Measurements from ENCODE around the gene FAP.

DNA sequence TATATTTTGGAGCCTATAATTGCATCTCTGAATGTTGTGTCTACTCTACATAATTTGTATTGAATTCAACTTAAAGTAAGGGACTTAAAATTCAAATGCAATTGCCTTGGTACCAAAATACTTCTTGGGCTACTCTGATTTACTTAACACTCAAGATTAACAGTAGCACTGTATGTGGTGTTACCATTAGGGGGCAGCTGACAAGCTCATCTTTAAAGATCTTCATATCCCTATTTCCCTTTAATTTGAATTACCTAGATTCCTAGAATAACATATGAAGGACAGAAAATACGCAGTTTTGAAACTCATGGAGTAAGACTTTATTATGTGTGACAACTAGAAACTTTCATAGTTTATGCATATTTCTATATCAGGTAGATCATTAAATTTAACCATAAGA, 37.4 kb upstream of the FAP start:
- TF ChIP-seq EZH2 (IDR thresholded peaks at IDR 0.05; ENCODE audit: low read length, unreplicated experiment) (no peak), EZH2phosphoT487 (IDR thresholded peaks at IDR 0.05; ENCODE audit: borderline replicate concordance, low read length) (no peak)
- TF ChIP-seq, protein P1, sequence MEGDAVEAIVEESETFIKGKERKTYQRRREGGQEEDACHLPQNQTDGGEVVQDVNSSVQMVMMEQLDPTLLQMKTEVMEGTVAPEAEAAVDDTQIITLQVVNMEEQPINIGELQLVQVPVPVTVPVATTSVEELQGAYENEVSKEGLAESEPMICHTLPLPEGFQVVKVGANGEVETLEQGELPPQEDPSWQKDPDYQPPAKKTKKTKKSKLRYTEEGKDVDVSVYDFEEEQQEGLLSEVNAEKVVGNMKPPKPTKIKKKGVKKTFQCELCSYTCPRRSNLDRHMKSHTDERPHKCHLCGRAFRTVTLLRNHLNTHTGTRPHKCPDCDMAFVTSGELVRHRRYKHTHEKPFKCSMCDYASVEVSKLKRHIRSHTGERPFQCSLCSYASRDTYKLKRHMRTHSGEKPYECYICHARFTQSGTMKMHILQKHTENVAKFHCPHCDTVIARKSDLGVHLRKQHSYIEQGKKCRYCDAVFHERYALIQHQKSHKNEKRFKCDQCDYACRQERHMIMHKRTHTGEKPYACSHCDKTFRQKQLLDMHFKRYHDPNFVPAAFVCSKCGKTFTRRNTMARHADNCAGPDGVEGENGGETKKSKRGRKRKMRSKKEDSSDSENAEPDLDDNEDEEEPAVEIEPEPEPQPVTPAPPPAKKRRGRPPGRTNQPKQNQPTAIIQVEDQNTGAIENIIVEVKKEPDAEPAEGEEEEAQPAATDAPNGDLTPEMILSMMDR (conservative IDR thresholded peaks at IDR 0.05; ENCODE audit: low read depth, low read length): peak; percentile 23; the same call in 1 of the 2 replicates
